H1 (cell line): ENCODE results near the gene BSN. TPM values are rescaled to one million over a fixed set of nuclear protein-coding genes. Genes with fewer than 3 reads are reported as not detected.

Source experiments
- CTCF ChIA-PET: fragments of 300-600 bp; sonication (Branson Sonifier 250); formaldehyde crosslinking; loops from one replicate; lab custom pipeline; 2021; ENCODE audit not compliant: partially characterized antibody; lab: Charles Lee
- POLR2A ChIA-PET: fragments of 300-600 bp; sonication (Branson Sonifier 250); formaldehyde crosslinking; loops from one replicate; lab custom pipeline; 2021; ENCODE audit warnings: inconsistent platforms; ENCODE audit not compliant: partially characterized antibody; lab: Charles Lee
- DNase-seq, 2 experiments: peaks; one replicate each; pipeline versions ENCODE4 v3.0.0 to v3.0.0-alpha.2; 2010 to 2022; ENCODE audit warnings: low spot score in 2 of 2, low read depth in 1 of 2, mixed read lengths in 1 of 2
- FAIRE-seq: peaks from 2 replicates; lab custom pipeline; 2011; peaks lifted over from hg19 to GRCh38; lab: Jason Lieb, UNC
- H2AFZ ChIP-seq: 2 replicates; pipeline ENCODE4 v1.8.1; 2012; ENCODE audit warnings: low read length, inconsistent platforms
- H2AK5ac ChIP-seq: 2 replicates; pipeline ENCODE4 v1.6.1; 2013; ENCODE audit warnings: low read depth, low read length
- H2BK120ac ChIP-seq: replicated peaks from 2 replicates; pipeline ENCODE3; 2013; ENCODE audit warnings: low read depth, low read length, inconsistent platforms
- H2BK12ac ChIP-seq: 2 replicates; pipeline ENCODE4 v1.6.1; 2013; ENCODE audit warnings: low read depth, low read length
- H2BK15ac ChIP-seq: 2 replicates; pipeline ENCODE4 v1.6.1; 2013; ENCODE audit warnings: low read length
- H2BK20ac ChIP-seq: 2 replicates; pipeline ENCODE4 v1.6.1; 2013; ENCODE audit warnings: low read length
- H2BK5ac ChIP-seq: 2 replicates; pipeline ENCODE4 v1.6.1; 2013; ENCODE audit warnings: low read depth, low read length
- H3K14ac ChIP-seq: 2 replicates; pipeline ENCODE4 v1.6.1; 2013; ENCODE audit warnings: inconsistent platforms; ENCODE audit not compliant: insufficient read length
- H3K18ac ChIP-seq: 2 replicates; pipeline ENCODE4 v1.6.1; 2013; ENCODE audit warnings: low read length; ENCODE audit errors: extremely low read depth
- H3K23ac ChIP-seq: 2 replicates; pipeline ENCODE4 v1.6.1; 2013; ENCODE audit warnings: inconsistent platforms; ENCODE audit not compliant: insufficient read length
- H3K23me2 ChIP-seq: 2 replicates; pipeline ENCODE4 v1.6.1; 2013; ENCODE audit warnings: low read depth, low read length
- H3K27ac ChIP-seq: 2 replicates; pipeline ENCODE4 v1.6.1; 2011; ENCODE audit warnings: low read depth, low read length, inconsistent platforms
- H3K27me3 ChIP-seq, 4 experiments: replicated peaks in 1 of 4; 1 replicate in 1 of 4; 2 replicates in 3 of 4; pipeline versions ENCODE4 v1.6.1 to v1.8.1; 2011 to 2013; ENCODE audit warnings: low read length in 3 of 4, mild to moderate bottlenecking in 3 of 4, inconsistent platforms in 2 of 4, mixed read lengths in 2 of 4, moderate library complexity in 1 of 4; ENCODE audit not compliant: control insufficient read depth in 3 of 4, insufficient read depth in 3 of 4; ENCODE audit errors: extremely low read depth in 1 of 4
- H3K36me3 ChIP-seq, 4 experiments: 2 replicates each; pipeline versions ENCODE4 v1.6.1 to v1.8.1; 2011 to 2013; ENCODE audit warnings: mild to moderate bottlenecking in 4 of 4, low read length in 3 of 4, moderate library complexity in 2 of 4, control low read depth in 1 of 4, inconsistent platforms in 1 of 4; ENCODE audit not compliant: insufficient read depth in 4 of 4, control insufficient read depth in 2 of 4
- H3K4ac ChIP-seq: replicated peaks from 2 replicates; pipeline ENCODE3; 2013; ENCODE audit warnings: low read length, low read depth, mixed read lengths, inconsistent platforms; ENCODE audit not compliant: insufficient read length
- H3K4me1 ChIP-seq, 4 experiments: replicated peaks in 1 of 4; 1 replicate in 1 of 4; 2 replicates in 3 of 4; pipeline versions ENCODE4 v1.6.1 to v1.8.1; 2011 to 2013; ENCODE audit warnings: low read length in 3 of 4, inconsistent platforms in 2 of 4, mixed read lengths in 1 of 4; ENCODE audit not compliant: insufficient read depth in 4 of 4, control insufficient read depth in 3 of 4
- H3K4me2 ChIP-seq, 2 experiments: 2 replicates each; pipeline versions ENCODE4 v1.6.1 to v1.8.1; 2011 to 2013; ENCODE audit warnings: low read depth in 2 of 2, low read length in 2 of 2, control low read depth in 1 of 2, inconsistent platforms in 1 of 2, mild to moderate bottlenecking in 1 of 2; ENCODE audit not compliant: insufficient read depth in 1 of 2
- H3K4me3 ChIP-seq, 4 experiments: fragments of 200-600, 300-600 bp in 1 of 4; sonication (generic), shearing (Covaris generic), sonication (Bioruptor Twin) in 1 of 4; 2 replicates each; pipeline versions ENCODE4 v1.5.1 to v1.8.1; 2011 to 2016; ENCODE audit warnings: low read length in 4 of 4, low read depth in 3 of 4, control low read depth in 2 of 4, inconsistent platforms in 2 of 4, mild to moderate bottlenecking in 2 of 4, mixed read lengths in 1 of 4, moderate library complexity in 1 of 4; ENCODE audit not compliant: insufficient read depth in 2 of 4; ENCODE audit errors: extremely low read depth in 1 of 4
- H3K56ac ChIP-seq: replicated peaks from 2 replicates; pipeline ENCODE3; 2013; ENCODE audit warnings: low read depth, mild to moderate bottlenecking, mixed read lengths, low read length, inconsistent platforms; ENCODE audit not compliant: insufficient read length
- H3K79me1 ChIP-seq: 2 replicates; pipeline ENCODE4 v1.6.1; 2013; ENCODE audit warnings: low read depth, low read length, control low read depth
- H3K79me2 ChIP-seq, 2 experiments: 2 replicates each; pipeline versions ENCODE4 v1.6.1 to v1.8.1; 2012 to 2013; ENCODE audit warnings: low read length in 2 of 2, mild to moderate bottlenecking in 2 of 2, inconsistent platforms in 1 of 2; ENCODE audit not compliant: insufficient read depth in 2 of 2, control insufficient read depth in 1 of 2
- H3K9ac ChIP-seq, 4 experiments: replicated peaks in 1 of 4; 1 replicate in 1 of 4; 2 replicates in 3 of 4; pipeline versions ENCODE4 v1.6.1 to v1.8.1; 2011 to 2013; ENCODE audit warnings: low read depth in 3 of 4, low read length in 3 of 4, control low read depth in 2 of 4, mild to moderate bottlenecking in 2 of 4, moderate library complexity in 2 of 4, inconsistent platforms in 1 of 4; ENCODE audit errors: extremely low read depth in 1 of 4
- H3K9me3 ChIP-seq, 2 experiments: 2 replicates each; pipeline versions ENCODE4 v1.6.1 to v1.8.1; 2012 to 2013; ENCODE audit warnings: mild to moderate bottlenecking in 2 of 2, moderate library complexity in 2 of 2, control low read depth in 1 of 2, inconsistent platforms in 1 of 2, low read depth in 1 of 2, low read length in 1 of 2, mixed read lengths in 1 of 2; ENCODE audit not compliant: insufficient read depth in 2 of 2
- H4K20me1 ChIP-seq, 2 experiments: replicated peaks in 1 of 2; 2 replicates each; pipeline versions ENCODE3 to v1.8.1; 2011 to 2013; ENCODE audit warnings: inconsistent platforms in 2 of 2, low read length in 2 of 2, mild to moderate bottlenecking in 1 of 2; ENCODE audit not compliant: insufficient read depth in 2 of 2, control insufficient read depth in 1 of 2
- H4K5ac ChIP-seq: 2 replicates; pipeline ENCODE4 v1.6.1; 2013; ENCODE audit warnings: low read length, low read depth, mixed read lengths, inconsistent platforms; ENCODE audit not compliant: insufficient read length
- H4K8ac ChIP-seq: 2 replicates; pipeline ENCODE4 v1.8.0; 2013; ENCODE audit warnings: mild to moderate bottlenecking, moderate library complexity, low read length, inconsistent platforms; ENCODE audit not compliant: insufficient read depth; ENCODE audit errors: extremely low read depth
- H4K91ac ChIP-seq: replicated peaks from 2 replicates; pipeline ENCODE3; 2013; ENCODE audit warnings: low read length, mixed read lengths, inconsistent platforms; ENCODE audit not compliant: insufficient read length
- BRCA1 ChIP-seq: IDR thresholded peaks from 2 replicates; pipeline ENCODE4 v1.6.1; 2012; ENCODE audit warnings: low read depth, low read length, improper control_type of control experiment
- CEBPB ChIP-seq: IDR thresholded peaks from 2 replicates; pipeline ENCODE4 v1.6.1; 2012; ENCODE audit warnings: low read depth, low read length
- CHD1 ChIP-seq: IDR thresholded peaks from 2 replicates; pipeline ENCODE4 v1.6.1; 2012; ENCODE audit warnings: low read depth, low read length, improper control_type of control experiment
- GABPA ChIP-seq: IDR thresholded peaks from 2 replicates; pipeline ENCODE4 v1.6.1; 2011; ENCODE audit warnings: mild to moderate bottlenecking, low read length, moderate library complexity, borderline replicate concordance; ENCODE audit not compliant: insufficient read depth
- JUND ChIP-seq: IDR thresholded peaks from 2 replicates; pipeline ENCODE4 v1.6.1; 2011; ENCODE audit warnings: mild to moderate bottlenecking, improper control_type of control experiment, low read length
- KDM1A ChIP-seq: fragments of 200-600, 300-600 bp; sonication (generic); IDR thresholded peaks from 2 replicates; pipeline ENCODE4 v1.7.1; 2016; ENCODE audit warnings: mild to moderate bottlenecking, low read length, borderline replicate concordance
- NANOG ChIP-seq: IDR thresholded peaks from 2 replicates; pipeline ENCODE4 v1.6.1; 2011; ENCODE audit warnings: low read length, low read depth, mild to moderate bottlenecking, inconsistent platforms; ENCODE audit not compliant: insufficient read depth, poor library complexity, severe bottlenecking
- RBBP5 ChIP-seq: IDR thresholded peaks from 2 replicates; pipeline ENCODE4 v1.7.1; 2012; ENCODE audit warnings: low read depth, mild to moderate bottlenecking, inconsistent platforms, low read length, moderate library complexity, borderline replicate concordance
- RFX5 ChIP-seq: IDR thresholded peaks from 2 replicates; pipeline ENCODE4 v1.6.1; 2011; ENCODE audit warnings: low read depth, low read length, improper control_type of control experiment, borderline replicate concordance
- ZNF274 ChIP-seq: IDR thresholded peaks from 2 replicates; pipeline ENCODE4 v1.7.0; 2012; ENCODE audit warnings: low read length, borderline replicate concordance; ENCODE audit errors: extremely low read depth
- WGBS, 2 experiments: shearing (Covaris generic) in 1 of 2; methylation state at CpG; one replicate each; pipeline versions ENCODE4 v1.1.6 to v1.1.7; 2013 to 2015; ENCODE audit warnings: low lambda C conversion rate in 2 of 2, mixed read lengths in 2 of 2, inconsistent platforms in 1 of 2, low coverage in 1 of 2, missing lambda C conversion rate in 1 of 2; ENCODE audit not compliant: insufficient replicate concordance in 2 of 2, insufficient coverage in 1 of 2, insufficient read length in 1 of 2; ENCODE audit errors: extremely low coverage in 1 of 2, missing lambda C conversion rate in 1 of 2; 5-methylcytosine and 5-hydroxymethylcytosine counted together
- polyA plus RNA-seq, 7 experiments: library from polyadenylated mRNA; depleted of rRNA in 3 of 7; stranded (reverse) in 5 of 7; unstranded in 2 of 7; fragments of >200 nt in 5 of 7; fragments of 200-250 nt in 2 of 7; gene quantifications; 1 replicate in 5 of 7; 2 replicates in 1 of 7; 4 replicates in 1 of 7; pipeline versions ENCODE4 v1.2.1 to v1.2.3, GENCODE V29; 2011 to 2013; ENCODE audit warnings: missing spikeins in 2 of 7, mixed read lengths in 2 of 7
- total RNA-seq: library from RNA; stranded (reverse); fragmentation: NEBNext Ultra II Directional; extraction: Animal tissue kit (Norgen Biotek cat#: 25700); gene quantifications from 2 replicates; pipeline ENCODE4 v1.2.1, GENCODE V29; 2021
- TF ChIP-seq, protein P1 (sequence below), 3 experiments: IDR thresholded peaks; 1 replicate in 2 of 3; 2 replicates in 1 of 3; pipeline versions ENCODE4 v1.5.1 to v1.6.1; 2011; ENCODE audit warnings: low read length in 3 of 3, mild to moderate bottlenecking in 3 of 3, inconsistent platforms in 2 of 3, low read depth in 1 of 3, moderate library complexity in 1 of 3; ENCODE audit not compliant: insufficient read depth in 1 of 3; ENCODE audit errors: control extremely low read depth in 1 of 3

Gene BSN
- total and polyA plus RNA-seq, 2 of the 8 experiments (the other 6 are each of a cell fraction or from before 2014, with no cell fraction given): 0.60 to 3.0 TPM

DNA sequence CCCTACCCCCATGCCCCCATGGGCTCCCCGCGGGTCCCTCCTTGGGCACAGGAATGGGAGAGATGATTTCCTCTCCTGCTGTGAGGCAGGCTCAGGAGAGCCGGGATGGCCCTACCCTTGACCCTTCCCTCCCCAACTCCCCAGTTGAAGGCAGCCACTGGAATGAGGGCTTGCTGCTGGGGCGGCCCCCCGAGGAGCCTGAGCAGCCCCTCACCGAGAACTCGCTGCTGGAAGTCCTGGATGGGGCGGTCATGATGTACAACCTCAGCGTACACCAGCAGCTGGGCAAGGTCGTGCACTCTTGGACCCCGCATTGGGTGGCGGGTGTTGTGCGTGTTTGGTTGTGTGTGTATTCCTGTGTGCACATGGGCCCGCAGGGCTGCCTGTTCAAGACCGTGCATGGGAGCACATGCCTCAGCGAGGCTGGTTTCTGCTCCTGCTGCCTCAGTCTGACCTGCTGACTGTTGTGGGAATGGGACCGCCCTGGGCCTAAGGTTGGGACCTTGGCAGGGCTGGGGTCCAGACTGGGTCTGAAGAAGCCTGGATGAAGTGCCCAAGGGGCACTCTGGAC, 151.2 kb downstream of the BSN start:
- no peak for FAIRE-seq
- peaks cover 0 to 9% (median 5%) of the 10 kb centered on the region in 4 experiments; a peak in 5 of 7 replicates for H3K4me1 ChIP-seq
- H4K8ac ChIP-seq: no peak overlapping the region
- no peak overlapping the region for H2BK20ac ChIP-seq
- no peak for DNase-seq
- no peaks in the 10 kb centered on the region for H3K27me3 ChIP-seq
- H4K5ac ChIP-seq: no peak overlapping the region
- no peak overlapping the region for H3K4me3 ChIP-seq
- no peak overlapping the region for H3K4ac ChIP-seq
- POLR2A ChIA-PET: interaction anchor here (0.7 to 5.7 kb wide), 2 partner anchors 13 to 61 kb away, joined by 3 to 57 read pairs; partner anchors contain the start of gene AMIGO3
- H2BK15ac ChIP-seq: no peak overlapping the region
- no peak overlapping the region for H2BK5ac ChIP-seq
- H2AFZ ChIP-seq: no peak overlapping the region
- no peak overlapping the region for H2BK120ac ChIP-seq
- no peak overlapping the region for H2BK12ac ChIP-seq
- no peaks in the 10 kb centered on the region for H3K9me3 ChIP-seq
- CTCF ChIA-PET: interaction anchor here (9.7 kb wide), 1 partner anchor 13 kb away, joined by 127 read pairs; the partner anchor contains the start of gene AMIGO3
- H4K91ac ChIP-seq: no peak overlapping the region
- H2AK5ac ChIP-seq: no peak overlapping the region
- no peaks in the 10 kb centered on the region for H3K23me2 ChIP-seq
- H3K4me2 ChIP-seq: no peak overlapping the region
- H3K9ac ChIP-seq: no peak overlapping the region
- H3K18ac ChIP-seq: no peak overlapping the region
- peaks cover 4 to 5% (median 5%) of the 10 kb centered on the region in 4 experiments; a peak in 5 of 8 replicates for H3K36me3 ChIP-seq
- 96% methylated on average over 11 of the region's 17 CpGs; no CpG with 5 or more reads in 1 of the 2 experiments for WGBS, 2 experiments
- no peaks in the 10 kb centered on the region for H3K79me1 ChIP-seq
- no peaks in the 10 kb centered on the region for H3K79me2 ChIP-seq
- H3K56ac ChIP-seq: no peak overlapping the region
- H3K23ac ChIP-seq: no peak overlapping the region
- no peak overlapping the region for H3K14ac ChIP-seq
- H3K27ac ChIP-seq: no peak overlapping the region
- H4K20me1 ChIP-seq: peaks cover 0 to 14% of the 10 kb centered on the region in 2 experiments
- TF ChIP-seq RBBP5 (no peak), BRCA1 (no peak), KDM1A (no peak), CHD1 (no peak), RFX5 (no peak), CEBPB (no peak), JUND (no peak), GABPA (no peak), ZNF274 (no peak), NANOG (no peak)
- TF ChIP-seq, protein P1, sequence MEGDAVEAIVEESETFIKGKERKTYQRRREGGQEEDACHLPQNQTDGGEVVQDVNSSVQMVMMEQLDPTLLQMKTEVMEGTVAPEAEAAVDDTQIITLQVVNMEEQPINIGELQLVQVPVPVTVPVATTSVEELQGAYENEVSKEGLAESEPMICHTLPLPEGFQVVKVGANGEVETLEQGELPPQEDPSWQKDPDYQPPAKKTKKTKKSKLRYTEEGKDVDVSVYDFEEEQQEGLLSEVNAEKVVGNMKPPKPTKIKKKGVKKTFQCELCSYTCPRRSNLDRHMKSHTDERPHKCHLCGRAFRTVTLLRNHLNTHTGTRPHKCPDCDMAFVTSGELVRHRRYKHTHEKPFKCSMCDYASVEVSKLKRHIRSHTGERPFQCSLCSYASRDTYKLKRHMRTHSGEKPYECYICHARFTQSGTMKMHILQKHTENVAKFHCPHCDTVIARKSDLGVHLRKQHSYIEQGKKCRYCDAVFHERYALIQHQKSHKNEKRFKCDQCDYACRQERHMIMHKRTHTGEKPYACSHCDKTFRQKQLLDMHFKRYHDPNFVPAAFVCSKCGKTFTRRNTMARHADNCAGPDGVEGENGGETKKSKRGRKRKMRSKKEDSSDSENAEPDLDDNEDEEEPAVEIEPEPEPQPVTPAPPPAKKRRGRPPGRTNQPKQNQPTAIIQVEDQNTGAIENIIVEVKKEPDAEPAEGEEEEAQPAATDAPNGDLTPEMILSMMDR (IDR thresholded peaks at IDR 0.05; ENCODE audit: control extremely low read depth in 1 of 3, insufficient read depth in 1 of 3, low read depth in 1 of 3, low read length in 3 of 3): no peak
